K562 (cell line): ENCODE results near the gene TAS2R42. TPM values are rescaled to one million over a fixed set of nuclear protein-coding genes. Genes with fewer than 3 reads are reported as not detected.

Experiments used
- ATAC-seq: fragments of 200-7000 bp; cut with Tn5 transposase; 3 replicates; pipeline ENCODE4 v1.9.1; 2020; ENCODE audit warnings: moderate library complexity
- BruUV-seq: library from RNA; stranded (reverse); fragments of 400-500 nt; replicated peaks from 2 replicates; lab custom pipeline; 2021; lab: Mats Ljungman, UMichigan
- CTCF ChIA-PET: fragments of 300-600 bp; formaldehyde crosslinking; extraction: SDS; loops from one replicate; lab custom pipeline; 2021; ENCODE audit warnings: low intra/inter-chr PET ratio; lab: Yijun Ruan, JAX
- POLR2A ChIA-PET: fragments of 300-600, 350-650 bp; sonication (Branson Sonifier 250); formaldehyde crosslinking; extraction: SDS; loops from one replicate; lab custom pipeline; 2021; ENCODE audit warnings: antibody characterized with exemption, inconsistent platforms; lab: Yijun Ruan, JAX
- DNase-seq, 4 experiments: peaks; one replicate each; pipeline versions ENCODE4 v3.0.0 to v3.0.0-alpha.2; 2011 to 2018; ENCODE audit warnings: low spot score in 3 of 4, mixed read lengths in 3 of 4; ENCODE audit errors: extremely low read depth in 1 of 4
- FAIRE-seq: peaks from 2 replicates; lab custom pipeline; 2011; peaks lifted over from hg19 to GRCh38; lab: Jason Lieb, UNC
- H2AFZ ChIP-seq: 2 replicates; pipeline ENCODE4 v1.6.0; 2011; ENCODE audit warnings: low read depth, low read length, control low read depth, inconsistent platforms
- H3K27ac ChIP-seq: fragments of 200-600 bp; 3 replicates; pipeline ENCODE4 v1.8.0; 2011; ENCODE audit warnings: low read depth, mild to moderate bottlenecking, control low read depth, inconsistent platforms, low read length, moderate library complexity, mixed read lengths; ENCODE audit errors: extremely low read depth
- H3K27me3 ChIP-seq, 2 experiments: fragments of 300-600 bp in 1 of 2; 2 replicates in 1 of 2; 3 replicates in 1 of 2; pipeline versions ENCODE4 v1.6.0 to v1.8.0; 2011; ENCODE audit warnings: inconsistent platforms in 2 of 2, low read length in 2 of 2, mild to moderate bottlenecking in 1 of 2, mixed read lengths in 1 of 2, moderate library complexity in 1 of 2; ENCODE audit not compliant: control insufficient read depth in 2 of 2, insufficient read depth in 2 of 2
- H3K36me3 ChIP-seq: fragments of 300-600 bp; 3 replicates; pipeline ENCODE4 v1.8.0; 2011; ENCODE audit warnings: mild to moderate bottlenecking, low read length, inconsistent platforms; ENCODE audit not compliant: control insufficient read depth, insufficient read depth
- H3K4me1 ChIP-seq, 2 experiments: fragments of 200-600 bp in 1 of 2; replicated peaks in 1 of 2; 2 replicates in 1 of 2; 3 replicates in 1 of 2; pipeline versions ENCODE4 v1.5.1 to v1.8.0; 2011; ENCODE audit warnings: inconsistent platforms in 2 of 2, low read length in 2 of 2, mild to moderate bottlenecking in 1 of 2, mixed read lengths in 1 of 2, moderate library complexity in 1 of 2; ENCODE audit not compliant: control insufficient read depth in 2 of 2, insufficient read depth in 2 of 2
- H3K4me2 ChIP-seq: 2 replicates; pipeline ENCODE4 v1.6.1; 2011; ENCODE audit warnings: low read length, control low read depth, inconsistent platforms, mixed read lengths; ENCODE audit not compliant: insufficient read depth
- H3K4me3 ChIP-seq: fragments of 200-600 bp; sonication (generic), shearing (Covaris generic); 2 replicates; pipeline ENCODE4 v1.5.1; 2016; ENCODE audit warnings: control low read depth, inconsistent platforms
- H3K79me2 ChIP-seq: fragments of 200-600 bp; 3 replicates; pipeline ENCODE4 v1.8.0; 2011; ENCODE audit warnings: low read length, inconsistent platforms; ENCODE audit not compliant: control insufficient read depth, insufficient read depth
- H3K9ac ChIP-seq, 2 experiments: 2 replicates each; pipeline versions ENCODE4 v1.6.0 to v1.6.1; 2011; ENCODE audit warnings: low read depth in 2 of 2, low read length in 2 of 2, control low read depth in 1 of 2, inconsistent platforms in 1 of 2, mild to moderate bottlenecking in 1 of 2, mixed read lengths in 1 of 2; ENCODE audit not compliant: insufficient read depth in 1 of 2
- H3K9me1 ChIP-seq: one replicate; pipeline ENCODE4 v1.6.0; 2011; ENCODE audit warnings: inconsistent platforms, mild to moderate bottlenecking, low read length, moderate library complexity; ENCODE audit not compliant: control insufficient read depth, insufficient read depth
- H3K9me3 ChIP-seq: replicated peaks from 2 replicates; pipeline ENCODE4 v1.5.1; 2011; ENCODE audit warnings: low read depth, low read length, inconsistent platforms; ENCODE audit not compliant: control insufficient read depth, insufficient read depth
- H4K20me1 ChIP-seq: replicated peaks from 2 replicates; pipeline ENCODE4 v1.6.1; 2011; ENCODE audit warnings: low read length, inconsistent platforms, mixed read lengths; ENCODE audit not compliant: control insufficient read depth, insufficient read depth
- CBX2 ChIP-seq: fragments of 200-600 bp; sonication (generic); IDR thresholded peaks from one replicate; pipeline ENCODE4 v1.6.1; 2012; ENCODE audit warnings: mild to moderate bottlenecking, low read length, inconsistent platforms; ENCODE audit not compliant: insufficient read depth, poor library complexity, severe bottlenecking
- FOSL1 ChIP-seq: fragments of 200-800 bp; sonication (Bioruptor generic); conservative IDR thresholded peaks from 2 replicates; pipeline ENCODE4 v1.6.1; 2016; ENCODE audit warnings: missing genetic modification characterization, missing compliant biosample characterization
- HCFC1 ChIP-seq: IDR thresholded peaks from 2 replicates; pipeline ENCODE4 v1.6.1; 2012; ENCODE audit warnings: low read depth, low read length, improper control_type of control experiment
- LCOR ChIP-seq: sonication (generic); formaldehyde crosslinking; IDR thresholded peaks from 2 replicates; pipeline ENCODE4 v1.8.0; 2022; ENCODE audit warnings: mild to moderate bottlenecking, missing genetic modification reagents
- MCM7 ChIP-seq, 2 experiments: fragments of 450-650 bp; IDR thresholded peaks; 2 replicates each; pipeline ENCODE4 v1.6.1; 2016 to 2018
- NFIC ChIP-seq: fragments of 450-650 bp; IDR thresholded peaks from 2 replicates; pipeline ENCODE4 v1.6.1; 2017; ENCODE audit warnings: mild to moderate bottlenecking, inconsistent platforms
- POLR2AphosphoS2 ChIP-seq: IDR thresholded peaks from 2 replicates; pipeline ENCODE4 v1.6.1; 2012; ENCODE audit warnings: low read length, improper control_type of control experiment
- RNF2 ChIP-seq: sonication (generic); IDR thresholded peaks from 2 replicates; pipeline ENCODE4 v1.6.1; 2016
- SIX5 ChIP-seq, 2 experiments: IDR thresholded peaks; 2 replicates each; pipeline ENCODE4 v1.6.1; 2011; ENCODE audit warnings: low read length in 2 of 2, borderline replicate concordance in 1 of 2, low read depth in 1 of 2, mild to moderate bottlenecking in 1 of 2, moderate library complexity in 1 of 2; ENCODE audit not compliant: insufficient read depth in 1 of 2
- SMARCA5 ChIP-seq: fragments of 450-650 bp; IDR thresholded peaks from 2 replicates; pipeline ENCODE4 v1.6.1; 2016
- TAF7 ChIP-seq: fragments of 450-650 bp; IDR thresholded peaks from 2 replicates; pipeline ENCODE4 v1.6.1; 2016; ENCODE audit warnings: missing genetic modification characterization, missing compliant biosample characterization
- ZNF134 ChIP-seq: fragments of 250-450 bp; sonication (Bioruptor Pico); conservative IDR thresholded peaks from 2 replicates; pipeline ENCODE4 v1.4.0; 2020
- ZNF143 ChIP-seq: sonication (generic); formaldehyde crosslinking; IDR thresholded peaks from 2 replicates; pipeline ENCODE4 v1.9.0; 2022; ENCODE audit warnings: mild to moderate bottlenecking, missing genetic modification reagents
- ZNF23 ChIP-seq: fragments of 250-450 bp; sonication (Bioruptor Pico); IDR thresholded peaks from 2 replicates; pipeline ENCODE4 v1.4.0; 2020; ENCODE audit warnings: mild to moderate bottlenecking
- ZNF589 ChIP-seq: fragments of 200-800 bp; sonication (Bioruptor generic); IDR thresholded peaks from 2 replicates; pipeline ENCODE4 v1.6.1; 2016; ENCODE audit warnings: low read depth, missing genetic modification characterization, missing compliant biosample characterization
- WGBS: fragments of 100-300 bp; shearing (Covaris generic); methylation state at CpG from one replicate; pipeline ENCODE4 v1.1.6; 2016; ENCODE audit warnings: low coverage, mixed read lengths; ENCODE audit not compliant: insufficient coverage; ENCODE audit errors: missing lambda C conversion rate; 5-methylcytosine and 5-hydroxymethylcytosine counted together
- in situ Hi-C: fragments of 300-500 bp; cut with MboI; formaldehyde crosslinking; loops from 4 replicates; pipeline ENCODE4 v1.15.0; 2018; ENCODE audit warnings: inconsistent platforms, mixed read lengths
- intact Hi-C: fragments of 100-400 bp; cut with micrococcal nuclease; formaldehyde crosslinking; loops from 2 replicates; pipeline ENCODE4 v1.14.2; 2022
- polyA plus RNA-seq, 8 experiments: library from polyadenylated mRNA; depleted of rRNA in 4 of 8; stranded (reverse) in 5 of 8; unstranded in 3 of 8; fragments of >200 nt; fragmentation: Nextera tagmentation in 2 of 8; fragmentation: Illumina TruSeq in 1 of 8; extraction: Ambion mirVana in 2 of 8; extraction: Trizol in 1 of 8; gene quantifications; 2 replicates each; pipeline versions ENCODE4 v1.2.1 to v1.2.3, GENCODE V29; 2011 to 2014; ENCODE audit warnings: inconsistent platforms in 1 of 8, missing spikeins in 1 of 8
- total RNA-seq, 7 experiments: library from RNA; depleted of rRNA in 6 of 7; stranded (reverse); fragments of >200 nt in 6 of 7; fragmentation: Illumina TruSeq in 2 of 7; extraction: Trizol in 2 of 7; gene quantifications; 2 replicates each; pipeline versions ENCODE4 v1.2.1 to v1.2.3, GENCODE V29; 2011 to 2021; ENCODE audit warnings: low replicate concordance in 1 of 7

TAS2R42 gene
- total and polyA plus RNA-seq, 9 of the 15 experiments (the other 6 are each of a cell fraction or from before 2014, with no cell fraction given) = not detected

GRCh38 chr12:11164384-11164783, 22.4 kb downstream of the TAS2R42 start:
- Histone ChIP-seq H2AFZ (no peak overlapping the region), H3K4me2 (no peak overlapping the region), H3K9me3 (no peaks in the 10 kb centered on the region), H3K4me3 (no peak overlapping the region), H3K9ac (no peak overlapping the region), H3K27me3 (no peaks in the 10 kb centered on the region), H3K9me1 (no peaks in the 10 kb centered on the region), H3K4me1 (peaks cover 0 to 10% of the 10 kb centered on the region in 2 experiments; a peak in 2 of 5 replicates), H3K27ac (no peak overlapping the region), H3K79me2 (peaks cover 96% of the 10 kb centered on the region), H4K20me1 (0 out of 2 replicates have a peak, but pooled peaks cover 3% of the 10 kb centered on the region), H3K36me3 (peaks cover 60% of the 10 kb centered on the region; the same call in 2 of the 3 replicates)
- in situ Hi-C loops = no loop called here
- FAIRE-seq (no peak), ATAC-seq (no peak), DNase-seq (no peak)
- POLR2A ChIA-PET = interaction anchor here (0.6 to 0.8 kb wide), 2 partner anchors 56 to 294 kb away, joined by 3 read pairs; no protein-coding TSS in a partner anchor
- no peak for TF ChIP-seq POLR2AphosphoS2
- TF ChIP-seq SMARCA5 = no peak
- TF ChIP-seq ZNF589 (CRISPR knock-in tag) = no peak
- no TSS peak for BruUV-seq
- intact Hi-C loops = no loop called here
- CTCF ChIA-PET = no interaction called here

GRCh38 chr12:11162502-11162901, 24.2 kb downstream of the TAS2R42 start:
- Histone ChIP-seq H3K9me3 (no peaks in the 10 kb centered on the region), H3K4me1 (peaks cover 0 to 5% of the 10 kb centered on the region in 2 experiments; a peak in 2 of 5 replicates), H3K36me3 (peaks cover 51% of the 10 kb centered on the region; the same call in 2 of the 3 replicates), H3K27me3 (no peaks in the 10 kb centered on the region), H3K9me1 (no peaks in the 10 kb centered on the region), H3K9ac (no peak overlapping the region), H4K20me1 (no peaks in the 10 kb centered on the region), H3K79me2 (peaks cover 97% of the 10 kb centered on the region), H3K27ac (no peak overlapping the region), H3K4me2 (no peak overlapping the region), H3K4me3 (no peak overlapping the region), H2AFZ (no peak overlapping the region)
- 100% methylated on average over 1 of the region's 1 CpG for WGBS
- no TSS peak for BruUV-seq
- ATAC-seq = peak; percentile 72
- peak in 2 of 4 experiments; percentile 8 to 11 for DNase-seq
- in situ Hi-C loops (no loop called here), intact Hi-C loops (no loop called here)
- ChIA-PET CTCF (no interaction called here), POLR2A (interaction anchor here (2.0 kb wide), 1 partner anchor 9 kb away, joined by 8 read pairs; the partner anchor contains the start of gene SMIM10L1)
- FAIRE-seq = no peak
- TF ChIP-seq ZNF143 (CRISPR knock-in tag) = peak; percentile 65
- no peak for TF ChIP-seq TAF7 (tag)
- peak in 1 of 2 experiments; percentile 32; a peak in 2 of 4 replicates for TF ChIP-seq SIX5 (IDR thresholded peaks at IDR 0.05; ENCODE audit: borderline replicate concordance in 1 of 2, insufficient read depth in 1 of 2, low read depth in 1 of 2, low read length in 2 of 2)
- no peak for TF ChIP-seq NFIC
- TF ChIP-seq MCM7 (IDR thresholded peaks at IDR 0.05) = no peak
- TF ChIP-seq RNF2 = no peak
- no peak for TF ChIP-seq CBX2
- TF ChIP-seq HCFC1 = peak; percentile 63
- TF ChIP-seq LCOR (CRISPR knock-in tag) = no peak
- TF ChIP-seq FOSL1 = no peak
- TF ChIP-seq ZNF134 = no peak
- TF ChIP-seq ZNF23 (CRISPR knock-in tag) = no peak
